ENCODE measurements around the gene TMEM42.

- TF ChIP-seq CTCF (IDR thresholded peaks at IDR 0.05): no peak
- no peak for TF ChIP-seq POLR2A (IDR thresholded peaks at IDR 0.05)
These were observed 15.6 kb downstream of the TMEM42 start for GRCh38 chr3:44877333-44877732.

Data from esophagus squamous epithelium (tissue), 4 donors.